Muscle layer of duodenum (tissue), 2 donors: ENCODE data around the gene CRACR2B.

Source experiments
- H3K27ac ChIP-seq: one replicate; pipeline ENCODE4 v1.7.0; 2013; ENCODE audit warnings: mild to moderate bottlenecking, low read length
- H3K27me3 ChIP-seq: one replicate; pipeline ENCODE4 v1.7.0; 2013; ENCODE audit warnings: low read depth, mild to moderate bottlenecking, control low read depth, low read length
- H3K36me3 ChIP-seq, 2 donors: one replicate each; pipeline ENCODE4 v1.7.0; 2013; ENCODE audit warnings: low read length in 2 of 2, control low read depth in 1 of 2, mild to moderate bottlenecking in 1 of 2; ENCODE audit not compliant: insufficient read depth in 2 of 2, control insufficient read depth in 1 of 2
- H3K4me1 ChIP-seq, 2 donors: one replicate each; pipeline ENCODE4 v1.7.0; 2013; ENCODE audit warnings: low read length in 2 of 2, mild to moderate bottlenecking in 2 of 2, control low read depth in 1 of 2, moderate library complexity in 1 of 2; ENCODE audit not compliant: insufficient read depth in 2 of 2, control insufficient read depth in 1 of 2
- H3K4me3 ChIP-seq, 2 donors: one replicate each; pipeline ENCODE4 v1.7.0; 2013; ENCODE audit warnings: low read length in 2 of 2, low read depth in 1 of 2, mild to moderate bottlenecking in 1 of 2
- H3K9me3 ChIP-seq, 2 donors: one replicate each; pipeline ENCODE4 v1.7.0; 2013; ENCODE audit warnings: low read length in 2 of 2, control low read depth in 1 of 2, mild to moderate bottlenecking in 1 of 2; ENCODE audit not compliant: control insufficient read depth in 1 of 2
- donor health status: healthy.

Gene CRACR2B

GRCh38 chr11:855330-855674, 27.6 kb downstream of the CRACR2B start:
- no peaks in the 10 kb centered on the region for H3K36me3 ChIP-seq
- H3K4me3 ChIP-seq, result no peak overlapping the region
- peaks cover 0 to 31% of the 10 kb centered on the region in 2 donors for H3K4me1 ChIP-seq
- no peaks in the 10 kb centered on the region for H3K9me3 ChIP-seq
- H3K27me3 ChIP-seq, result no peaks in the 10 kb centered on the region
- H3K27ac ChIP-seq, result no peak overlapping the region

- no peak overlapping the region for H3K4me3 ChIP-seq
- no peak overlapping the region for H3K27ac ChIP-seq
- H3K4me1 ChIP-seq, result peaks cover 0 to 31% of the 10 kb centered on the region in 2 donors
- no peaks in the 10 kb centered on the region for H3K9me3 ChIP-seq
- H3K36me3 ChIP-seq, result no peaks in the 10 kb centered on the region
- H3K27me3 ChIP-seq, result no peaks in the 10 kb centered on the region
These were observed 28.1 kb downstream of the CRACR2B start for GRCh38 chr11:855796-856195.

GRCh38 chr11:856397-856796, 28.7 kb downstream of the CRACR2B start:
- no peaks in the 10 kb centered on the region for H3K9me3 ChIP-seq
- no peak overlapping the region for H3K27ac ChIP-seq
- H3K36me3 ChIP-seq, result no peaks in the 10 kb centered on the region
- no peaks in the 10 kb centered on the region for H3K27me3 ChIP-seq
- H3K4me3 ChIP-seq, result no peak overlapping the region
- H3K4me1 ChIP-seq, result peaks cover 0 to 25% of the 10 kb centered on the region in 2 donors

DNA sequence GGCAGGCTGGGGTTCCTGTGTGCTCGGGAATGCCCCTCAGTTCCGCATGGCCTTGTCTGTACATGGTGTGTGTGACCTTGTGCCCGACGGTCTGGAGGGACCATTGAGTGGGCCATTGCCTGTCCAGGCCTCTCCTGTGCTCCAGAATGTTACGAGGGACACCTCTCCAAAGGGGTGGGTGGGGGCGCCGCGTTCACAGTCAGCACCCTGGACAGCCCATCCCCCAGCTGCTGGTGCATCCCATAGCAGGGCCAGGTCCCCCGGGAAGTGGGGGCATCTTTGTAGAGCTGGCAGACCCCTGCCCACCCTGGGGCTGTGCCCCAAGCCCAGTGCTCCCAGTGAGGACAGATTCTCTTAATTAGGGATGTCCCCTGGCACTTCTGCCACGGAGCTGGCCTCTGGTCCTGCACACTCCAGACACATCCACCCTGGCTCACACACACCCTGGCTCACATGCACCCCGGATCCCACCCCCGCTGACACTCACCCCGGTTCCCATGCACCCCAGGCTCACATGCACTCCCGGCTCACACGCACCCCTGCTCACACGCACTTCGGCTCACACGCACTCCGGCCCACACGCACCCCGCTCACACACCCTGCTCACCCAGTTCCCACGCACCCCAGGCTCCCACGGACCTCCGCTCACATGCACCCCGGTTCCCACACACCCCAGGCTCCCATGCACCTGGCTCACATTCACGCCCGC, 30.5 kb downstream of the CRACR2B start:
- Histone ChIP-seq H3K27me3 (no peaks in the 10 kb centered on the region), H3K9me3 (no peaks in the 10 kb centered on the region), H3K27ac (no peak overlapping the region), H3K4me1 (peaks cover 0 to 22% of the 10 kb centered on the region in 2 donors), H3K4me3 (no peak overlapping the region), H3K36me3 (peaks cover 0 to 3% of the 10 kb centered on the region in 2 donors)

DNA sequence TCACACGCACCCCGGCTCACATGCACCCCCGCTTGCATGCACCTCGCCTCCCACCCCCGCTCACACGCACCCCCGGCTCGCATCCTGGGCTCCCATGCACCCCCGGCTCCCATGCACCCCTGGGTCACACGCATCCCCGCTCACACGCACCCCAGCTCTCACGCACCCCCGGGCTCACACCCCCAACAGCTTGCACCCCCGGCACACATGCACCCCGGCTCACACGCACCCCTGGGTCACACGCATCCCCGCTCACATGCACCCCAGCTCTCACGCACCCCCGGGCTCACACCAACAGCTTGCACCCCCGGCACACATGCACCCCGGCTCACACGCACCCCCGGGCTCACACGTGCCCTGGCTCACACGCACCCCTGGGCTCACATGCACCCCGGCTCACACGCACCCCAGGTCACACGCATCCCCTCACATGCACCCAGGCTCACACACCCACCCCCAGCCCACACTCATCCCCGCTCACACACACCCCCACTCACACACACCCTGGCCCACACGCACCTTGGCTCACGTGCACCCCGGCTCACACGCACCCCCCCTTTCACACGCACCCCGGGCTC, 31.1 kb downstream of the CRACR2B start:
- Histone ChIP-seq H3K4me3 (peak overlapping the region in 1 of 2 donors; percentile 61), H3K4me1 (peaks cover 0 to 22% of the 10 kb centered on the region in 2 donors)

DNA sequence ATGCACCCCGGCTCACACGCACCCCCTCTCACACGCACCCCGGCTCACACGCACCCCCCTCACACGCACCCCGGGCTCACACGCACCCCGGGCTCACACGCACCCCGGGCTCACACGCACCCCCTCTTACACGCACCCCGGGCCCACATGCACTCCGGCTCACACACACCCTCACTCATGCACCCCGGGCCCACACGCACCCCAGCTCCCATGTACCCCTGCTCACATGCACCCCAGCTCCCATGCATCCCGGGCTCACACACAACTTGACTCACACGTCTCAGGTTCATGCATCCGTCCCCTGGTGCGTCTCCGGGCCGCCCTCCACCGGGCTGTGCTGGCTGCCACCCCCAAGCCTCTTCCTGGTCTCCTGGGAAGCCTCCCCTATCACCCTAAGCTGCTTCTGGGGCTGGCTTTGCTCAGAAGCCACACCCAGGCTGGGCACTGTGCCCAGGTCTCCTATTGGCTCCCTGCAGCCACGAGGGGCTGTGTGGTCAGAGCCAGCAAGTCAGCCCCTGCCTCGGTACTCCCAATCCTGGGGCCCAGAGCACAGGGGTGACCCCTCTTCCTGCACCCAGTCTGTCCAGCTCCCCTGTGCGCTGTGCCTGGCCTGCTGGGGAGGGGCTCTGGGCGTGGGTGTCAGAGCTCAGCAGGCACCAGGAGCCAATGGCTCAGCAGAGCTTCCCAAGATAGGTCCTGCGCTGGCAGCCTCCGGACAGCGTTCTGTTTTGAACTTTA, 31.8 kb downstream of the CRACR2B start:
- Histone ChIP-seq H3K36me3 (peaks cover 0 to 17% of the 10 kb centered on the region in 2 donors), H3K27me3 (no peaks in the 10 kb centered on the region), H3K27ac (no peak overlapping the region), H3K4me3 (peak overlapping the region in 1 of 2 donors; percentile 61), H3K4me1 (peaks cover 0 to 22% of the 10 kb centered on the region in 2 donors), H3K9me3 (no peaks in the 10 kb centered on the region)

More for the DNA sequence above, 31.1 kb downstream of the CRACR2B start:
- Histone ChIP-seq H3K36me3 (peaks cover 0 to 10% of the 10 kb centered on the region in 2 donors), H3K27ac (no peak overlapping the region), H3K9me3 (no peaks in the 10 kb centered on the region), H3K27me3 (no peaks in the 10 kb centered on the region)

GRCh38 chr11:860234-861104, 32.8 kb downstream of the CRACR2B start:
- H3K9me3 ChIP-seq, result no peaks in the 10 kb centered on the region
- H3K4me1 ChIP-seq, result peaks cover 0 to 22% of the 10 kb centered on the region in 2 donors
- no peak overlapping the region for H3K27ac ChIP-seq
- no peaks in the 10 kb centered on the region for H3K27me3 ChIP-seq
- H3K36me3 ChIP-seq, result peaks cover 0 to 25% of the 10 kb centered on the region in 2 donors
- peak overlapping the region in 1 of 2 donors; percentile 61 for H3K4me3 ChIP-seq

GRCh38 chr11:861105-861479, 33.4 kb downstream of the CRACR2B start:
- H3K36me3 ChIP-seq, result peaks cover 0 to 31% of the 10 kb centered on the region in 2 donors
- no peaks in the 10 kb centered on the region for H3K9me3 ChIP-seq
- no peak overlapping the region for H3K4me3 ChIP-seq
- no peaks in the 10 kb centered on the region for H3K27me3 ChIP-seq
- peaks cover 0 to 22% of the 10 kb centered on the region in 2 donors for H3K4me1 ChIP-seq
- H3K27ac ChIP-seq, result no peak overlapping the region

DNA sequence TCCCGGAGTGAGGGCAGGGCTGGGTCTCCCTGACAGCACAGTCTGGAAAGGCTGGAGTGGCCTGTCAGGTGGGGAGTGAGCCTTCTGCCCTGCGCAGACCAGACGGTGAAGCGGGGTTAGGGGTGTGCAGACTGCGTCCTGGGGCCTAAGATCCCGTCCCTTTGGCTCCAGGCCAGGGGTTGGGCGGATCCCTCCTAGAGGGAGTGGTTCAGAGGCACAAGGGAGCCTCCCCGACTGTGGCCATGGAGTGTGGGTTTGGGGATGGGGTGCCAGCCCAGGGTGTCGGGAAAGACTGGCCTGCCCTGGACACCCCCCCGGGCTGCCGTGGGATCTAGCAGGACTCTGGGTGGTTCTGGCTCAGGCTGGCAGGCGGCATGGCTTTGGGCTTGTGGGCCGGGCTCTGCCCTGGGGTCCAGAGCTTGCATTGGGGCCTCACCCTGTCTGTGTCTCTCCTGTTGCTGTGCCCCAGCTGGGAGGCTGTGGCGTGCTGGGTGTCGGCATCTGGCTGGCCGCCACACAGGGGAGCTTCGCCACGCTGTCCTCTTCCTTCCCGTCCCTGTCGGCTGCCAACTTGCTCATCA, 34.5 kb downstream of the CRACR2B start:
- H3K27me3 ChIP-seq, result no peaks in the 10 kb centered on the region
- peaks cover 0 to 42% of the 10 kb centered on the region in 2 donors for H3K36me3 ChIP-seq
- H3K9me3 ChIP-seq, result no peaks in the 10 kb centered on the region
- peaks cover 0 to 22% of the 10 kb centered on the region in 2 donors for H3K4me1 ChIP-seq
- H3K4me3 ChIP-seq, result no peak overlapping the region
- no peak overlapping the region for H3K27ac ChIP-seq

DNA sequence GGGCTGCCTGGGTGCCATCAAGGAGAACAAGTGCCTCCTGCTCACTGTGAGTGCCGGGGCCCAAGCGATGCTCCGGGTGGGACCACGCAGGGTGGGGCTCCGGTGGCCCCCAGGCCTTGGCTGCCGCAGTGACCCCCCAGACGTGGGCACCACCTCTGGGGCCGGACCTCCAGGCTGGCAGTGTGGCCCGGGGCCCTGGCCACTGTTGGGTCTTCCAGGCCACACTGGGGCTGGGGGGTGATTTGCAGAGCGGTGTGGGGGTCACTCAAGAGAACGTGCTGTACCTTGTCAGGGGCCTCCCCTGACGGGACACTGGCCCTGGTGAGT, 34.9 kb downstream of the CRACR2B start:
- Histone ChIP-seq H3K27ac (no peak overlapping the region), H3K9me3 (no peaks in the 10 kb centered on the region), H3K4me3 (no peak overlapping the region), H3K36me3 (peaks cover 0 to 45% of the 10 kb centered on the region in 2 donors), H3K4me1 (peaks cover 0 to 22% of the 10 kb centered on the region in 2 donors), H3K27me3 (no peaks in the 10 kb centered on the region)
